HEK293 (cell line): Measurements from ENCODE around the gene MED29.

Source experiments
- AEBP2 ChIP-seq: fragments of 450-650 bp; formaldehyde crosslinking; IDR thresholded peaks from 2 replicates; pipeline ENCODE4 v1.5.1; 2016; ENCODE audit warnings: missing biosample characterization, missing genetic modification characterization, borderline replicate concordance
- HOXA7 ChIP-seq: sonication (generic); formaldehyde crosslinking; IDR thresholded peaks from 2 replicates; pipeline ENCODE4 v1.8.1; 2022; ENCODE audit warnings: missing genetic modification reagents, borderline replicate concordance
- IKZF3 ChIP-seq: fragments of 450-650 bp; IDR thresholded peaks from 2 replicates; pipeline ENCODE4 v1.5.0; 2018; ENCODE audit warnings: missing biosample characterization, mild to moderate bottlenecking, missing genetic modification characterization, moderate library complexity
- INSM2 ChIP-seq: fragments of 450-650 bp; formaldehyde crosslinking; IDR thresholded peaks from 2 replicates; pipeline ENCODE4 v1.5.1; 2016; ENCODE audit warnings: missing biosample characterization, missing genetic modification characterization
- KLF10 ChIP-seq: fragments of 450-650 bp; IDR thresholded peaks from 2 replicates; pipeline ENCODE4 v1.5.1; 2018; ENCODE audit warnings: missing biosample characterization, mild to moderate bottlenecking, missing genetic modification characterization
- PRDM10 ChIP-seq: fragments of 450-650 bp; formaldehyde crosslinking; IDR thresholded peaks from 2 replicates; pipeline ENCODE4 v1.5.1; 2016; ENCODE audit warnings: missing biosample characterization, missing genetic modification characterization
- ZBTB26 ChIP-seq: fragments of 450-650 bp; formaldehyde crosslinking; optimal IDR thresholded peaks from 2 replicates; pipeline ENCODE3; 2016; ENCODE audit warnings: missing biosample characterization, mild to moderate bottlenecking, missing genetic modification characterization
- ZFP3 ChIP-seq: fragments of 450-650 bp; formaldehyde crosslinking; IDR thresholded peaks from 2 replicates; pipeline ENCODE4 v1.5.1; 2016; ENCODE audit warnings: low read depth, missing biosample characterization, missing genetic modification characterization
- ZNF148 ChIP-seq: fragments of 450-650 bp; formaldehyde crosslinking; IDR thresholded peaks from 2 replicates; pipeline ENCODE4 v1.5.0; 2017; ENCODE audit warnings: missing biosample characterization, missing genetic modification characterization, borderline replicate concordance
- ZNF2 ChIP-seq: fragments of 450-650 bp; formaldehyde crosslinking; IDR thresholded peaks from 2 replicates; pipeline ENCODE4 v1.5.1; 2016; ENCODE audit warnings: missing biosample characterization, missing genetic modification characterization
- ZNF239 ChIP-seq: fragments of 450-650 bp; formaldehyde crosslinking; IDR thresholded peaks from 2 replicates; pipeline ENCODE4 v1.5.1; 2016; ENCODE audit warnings: missing biosample characterization, missing genetic modification characterization
- ZNF292 ChIP-seq: fragments of 450-650 bp; formaldehyde crosslinking; IDR thresholded peaks from 2 replicates; pipeline ENCODE4 v1.5.1; 2016; ENCODE audit warnings: low read depth, missing biosample characterization, missing genetic modification characterization, borderline replicate concordance
- ZNF416 ChIP-seq: fragments of 450-650 bp; formaldehyde crosslinking; IDR thresholded peaks from 2 replicates; pipeline ENCODE4 v1.5.1; 2016; ENCODE audit warnings: missing biosample characterization, missing genetic modification characterization
- ZNF48 ChIP-seq: fragments of 450-650 bp; formaldehyde crosslinking; IDR thresholded peaks from 2 replicates; pipeline ENCODE4 v1.5.1; 2016; ENCODE audit warnings: missing biosample characterization, missing genetic modification characterization
- ZNF544 ChIP-seq: fragments of 450-650 bp; formaldehyde crosslinking; IDR thresholded peaks from 2 replicates; pipeline ENCODE4 v1.5.0; 2017; ENCODE audit warnings: missing biosample characterization, missing genetic modification characterization
- ZNF626 ChIP-seq: fragments of 450-650 bp; sonication (Bioruptor Pico); formaldehyde crosslinking; IDR thresholded peaks from 2 replicates; pipeline ENCODE4 v1.5.1; 2018; ENCODE audit warnings: missing biosample characterization, missing genetic modification characterization, inconsistent platforms
- ZNF670 ChIP-seq: fragments of 450-650 bp; formaldehyde crosslinking; IDR thresholded peaks from 2 replicates; pipeline ENCODE4 v1.5.1; 2016; ENCODE audit warnings: missing biosample characterization, missing genetic modification characterization, low read depth
- ZNF677 ChIP-seq: fragments of 450-650 bp; IDR thresholded peaks from 2 replicates; pipeline ENCODE4 v1.5.0; 2018; ENCODE audit warnings: missing biosample characterization, mild to moderate bottlenecking, missing genetic modification characterization, moderate library complexity
- ZNF704 ChIP-seq: fragments of 450-650 bp; formaldehyde crosslinking; IDR thresholded peaks from 2 replicates; pipeline ENCODE4 v1.5.1; 2016; ENCODE audit warnings: missing biosample characterization, missing genetic modification characterization
- ZNF785 ChIP-seq: fragments of 450-650 bp; formaldehyde crosslinking; IDR thresholded peaks from 2 replicates; pipeline ENCODE4 v1.5.1; 2016; ENCODE audit warnings: missing biosample characterization, missing genetic modification characterization
- ZSCAN4 ChIP-seq: fragments of 450-650 bp; formaldehyde crosslinking; IDR thresholded peaks from 2 replicates; pipeline ENCODE4 v1.5.1; 2017; ENCODE audit warnings: missing biosample characterization, missing genetic modification characterization

The MED29 gene

GRCh38 chr19:39341719-39342604 lies 49.2 kb upstream of the MED29 start, which contains the start of gene SAMD4B (continued):
- peak; percentile 38; the same call in 1 of the 2 replicates for TF ChIP-seq ZSCAN4
- no peak for TF ChIP-seq ZNF239 (tag by site-specific recombination)
- peak; percentile 98 for TF ChIP-seq ZNF2
- TF ChIP-seq ZNF626 (tag by site-specific recombination): no peak
- TF ChIP-seq AEBP2 (tag by site-specific recombination): no peak
- TF ChIP-seq HOXA7: no peak
- TF ChIP-seq ZNF677 (tag by site-specific recombination): no peak
- TF ChIP-seq ZNF416: no peak
- peak; percentile 88 for TF ChIP-seq PRDM10 (tag by site-specific recombination)
- no peak for TF ChIP-seq ZNF670 (tag by site-specific recombination)
- no peak for TF ChIP-seq ZNF704 (tag by site-specific recombination)
- TF ChIP-seq ZBTB26 (tag by site-specific recombination): peak; percentile 76
- TF ChIP-seq IKZF3 (tag by site-specific recombination): peak; percentile 75
- TF ChIP-seq ZNF292 (tag by site-specific recombination): no peak
- no peak for TF ChIP-seq ZNF48
- TF ChIP-seq INSM2: peak; percentile 78
- no peak for TF ChIP-seq ZNF148 (tag by site-specific recombination)
- TF ChIP-seq ZFP3: no peak
- peak; percentile 67 for TF ChIP-seq ZNF785 (tag by site-specific recombination)
- peak; percentile 96; the same call in 1 of the 2 replicates for TF ChIP-seq KLF10 (tag by site-specific recombination)
- TF ChIP-seq ZNF544 (tag by site-specific recombination): no peak
